ENCODE data around the gene NACC2. TPM values are rescaled to one million over a fixed set of nuclear protein-coding genes. Genes with fewer than 3 reads are reported as not detected.
A peak's percentile ranks its signal among the peaks of the same experiment; 100 is the strongest.

Gene NACC2
- polyA plus RNA-seq, 1 of the 3 experiments (the other 2 are of a cell fraction) = 22.1 TPM

DNA sequence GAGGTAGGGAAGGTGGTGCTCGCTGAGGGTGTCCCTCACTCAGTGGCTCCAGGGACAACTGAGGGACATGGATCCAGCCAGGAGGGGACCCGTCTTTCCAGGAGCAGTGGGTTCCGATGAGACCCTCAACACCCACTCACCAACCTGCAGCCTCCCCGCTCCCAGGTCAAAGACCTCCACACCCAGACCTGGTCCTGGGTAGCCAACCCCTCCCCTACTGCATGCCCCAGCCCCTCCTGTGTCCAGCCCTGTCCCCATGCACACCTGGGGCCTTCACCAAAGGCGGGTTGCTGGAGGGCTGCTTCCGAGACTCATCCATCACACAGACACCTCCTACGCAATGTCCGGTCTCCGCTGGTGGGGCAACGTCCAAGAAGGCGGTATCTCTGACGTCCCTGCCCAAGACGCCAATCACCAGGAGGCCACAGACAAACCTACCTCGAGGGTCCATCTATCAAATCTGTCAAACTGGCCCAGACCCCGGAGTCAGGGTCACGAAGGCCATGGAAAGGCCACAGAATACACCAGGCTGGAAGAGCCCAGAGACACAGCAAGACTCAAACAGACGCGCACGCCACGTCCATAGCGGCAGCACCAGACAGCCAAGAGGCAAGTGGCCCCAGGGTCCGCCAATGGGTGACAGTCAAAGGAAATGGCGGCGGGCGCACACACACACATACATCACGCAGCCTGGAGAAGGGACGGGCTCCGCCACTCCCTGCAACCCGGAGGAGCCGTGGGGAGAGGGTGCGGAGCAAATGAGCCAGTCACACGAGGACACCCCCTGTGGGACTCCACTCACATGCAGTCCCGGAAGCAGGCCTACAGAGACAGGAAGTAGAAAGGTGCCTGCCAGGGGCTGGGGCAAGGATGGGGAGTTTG is 10.8 kb downstream of the NACC2 start:
- peak; percentile 22 for DNase-seq
- H3K36me3 ChIP-seq (replicated peaks in 1 of 2; ENCODE audit: control insufficient read depth in 1 of 2, insufficient read depth in 2 of 2, low read length in 1 of 2) = peaks cover 0 to 8% of the 10 kb centered on the region in 2 experiments
- no peak overlapping the region for H3K27ac ChIP-seq (ENCODE audit: low read depth in 2 of 2, low read length in 1 of 2)
- ChIA-PET POLR2A (interaction anchor here (0.6 kb wide), 1 partner anchor 17 kb away, joined by 3 read pairs; no protein-coding TSS in a partner anchor), CTCF (no interaction called here)
- no peak overlapping the region for H3K4me2 ChIP-seq
- H2AFZ ChIP-seq (ENCODE audit: low read depth) = no peak overlapping the region
- H3K9me3 ChIP-seq = no peaks in the 10 kb centered on the region
- peaks cover 98% of the 10 kb centered on the region for H4K20me1 ChIP-seq (ENCODE audit: insufficient read depth)
- H3K79me2 ChIP-seq (ENCODE audit: insufficient read depth) = peaks cover 80% of the 10 kb centered on the region
- no peak overlapping the region for H3K9ac ChIP-seq
- peaks cover 1 to 35% of the 10 kb centered on the region in 2 experiments; a peak in 2 of 4 replicates for H3K4me1 ChIP-seq (ENCODE audit: control insufficient read depth in 1 of 2, insufficient read depth in 2 of 2, low read depth in 1 of 2, low read length in 1 of 2)
- TF ChIP-seq, protein P1, sequence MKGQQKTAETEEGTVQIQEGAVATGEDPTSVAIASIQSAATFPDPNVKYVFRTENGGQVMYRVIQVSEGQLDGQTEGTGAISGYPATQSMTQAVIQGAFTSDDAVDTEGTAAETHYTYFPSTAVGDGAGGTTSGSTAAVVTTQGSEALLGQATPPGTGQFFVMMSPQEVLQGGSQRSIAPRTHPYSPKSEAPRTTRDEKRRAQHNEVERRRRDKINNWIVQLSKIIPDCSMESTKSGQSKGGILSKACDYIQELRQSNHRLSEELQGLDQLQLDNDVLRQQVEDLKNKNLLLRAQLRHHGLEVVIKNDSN (IDR thresholded peaks at IDR 0.05; ENCODE audit: borderline replicate concordance, low read depth) = no peak
- TF ChIP-seq JUND (IDR thresholded peaks at IDR 0.05) (no peak), RCOR1 (IDR thresholded peaks at IDR 0.05; ENCODE audit: low read length) (no peak), YY1 (IDR thresholded peaks at IDR 0.05; ENCODE audit: low read depth) (no peak), TEAD4 (IDR thresholded peaks at IDR 0.05; ENCODE audit: borderline replicate concordance, insufficient read depth) (no peak), MEF2A (IDR thresholded peaks at IDR 0.05; ENCODE audit: borderline replicate concordance, low read depth) (no peak), FOXM1 (IDR thresholded peaks at IDR 0.05; ENCODE audit: low read depth) (no peak)
- TF ChIP-seq, protein P2, sequence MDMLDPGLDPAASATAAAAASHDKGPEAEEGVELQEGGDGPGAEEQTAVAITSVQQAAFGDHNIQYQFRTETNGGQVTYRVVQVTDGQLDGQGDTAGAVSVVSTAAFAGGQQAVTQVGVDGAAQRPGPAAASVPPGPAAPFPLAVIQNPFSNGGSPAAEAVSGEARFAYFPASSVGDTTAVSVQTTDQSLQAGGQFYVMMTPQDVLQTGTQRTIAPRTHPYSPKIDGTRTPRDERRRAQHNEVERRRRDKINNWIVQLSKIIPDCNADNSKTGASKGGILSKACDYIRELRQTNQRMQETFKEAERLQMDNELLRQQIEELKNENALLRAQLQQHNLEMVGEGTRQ (IDR thresholded peaks at IDR 0.05; ENCODE audit: borderline replicate concordance, low read depth, low read length) = no peak
- TF ChIP-seq, protein P3, sequence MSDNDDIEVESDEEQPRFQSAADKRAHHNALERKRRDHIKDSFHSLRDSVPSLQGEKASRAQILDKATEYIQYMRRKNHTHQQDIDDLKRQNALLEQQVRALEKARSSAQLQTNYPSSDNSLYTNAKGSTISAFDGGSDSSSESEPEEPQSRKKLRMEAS (IDR thresholded peaks at IDR 0.05; ENCODE audit: low read depth) = no peak
- H3K4me3 ChIP-seq (ENCODE audit: low read depth in 2 of 2, low read length in 1 of 2) = no peak overlapping the region
- no peaks in the 10 kb centered on the region for H3K9me2 ChIP-seq
- WGBS (ENCODE audit: low lambda C conversion rate) = 97% methylated on average over 28 of the region's 33 CpGs
- H3F3A ChIP-seq (replicated peaks; ENCODE audit: insufficient read depth) = no peaks in the 10 kb centered on the region
- H3K27me3 ChIP-seq (ENCODE audit: insufficient read depth) = no peaks in the 10 kb centered on the region

DNA sequence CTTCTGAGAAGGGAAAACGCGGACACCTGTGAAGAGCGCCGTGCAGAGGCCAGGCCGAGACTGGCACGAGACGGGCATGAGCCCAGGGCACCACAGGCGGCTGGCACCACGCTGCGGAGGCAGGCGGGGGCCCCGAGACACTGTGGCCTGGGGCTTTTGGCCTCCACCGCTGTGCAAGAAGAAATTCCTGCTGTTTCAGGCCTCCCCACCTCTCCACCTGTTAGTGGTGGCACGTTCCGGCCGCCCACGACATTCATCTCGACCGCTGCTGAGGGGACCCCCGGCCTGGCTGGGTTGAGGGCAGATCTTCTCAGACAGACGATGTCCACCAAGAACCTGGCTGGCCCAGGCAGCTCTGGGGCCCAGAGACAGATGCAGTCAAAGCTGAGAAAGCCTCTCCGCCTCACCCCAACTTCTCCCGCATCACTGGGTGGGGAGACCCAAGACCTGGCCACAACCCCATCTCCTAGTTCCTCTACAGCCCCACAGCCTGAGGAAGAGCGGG is 11.5 kb downstream of the NACC2 start:
- Histone ChIP-seq H4K20me1 (ENCODE audit: insufficient read depth) (peaks cover 98% of the 10 kb centered on the region), H3K9ac (no peak overlapping the region), H3K79me2 (ENCODE audit: insufficient read depth) (peaks cover 80% of the 10 kb centered on the region), H3K4me3 (ENCODE audit: low read depth in 2 of 2, low read length in 1 of 2) (no peak overlapping the region), H3K9me2 (no peaks in the 10 kb centered on the region), H2AFZ (ENCODE audit: low read depth) (no peak overlapping the region), H3K4me2 (no peak overlapping the region), H3K27ac (ENCODE audit: low read depth in 2 of 2, low read length in 1 of 2) (no peak overlapping the region), H3K9me3 (no peaks in the 10 kb centered on the region), H3F3A (replicated peaks; ENCODE audit: insufficient read depth) (no peaks in the 10 kb centered on the region), H3K36me3 (replicated peaks in 1 of 2; ENCODE audit: control insufficient read depth in 1 of 2, insufficient read depth in 2 of 2, low read length in 1 of 2) (peaks cover 0 to 8% of the 10 kb centered on the region in 2 experiments), H3K27me3 (ENCODE audit: insufficient read depth) (no peaks in the 10 kb centered on the region), H3K4me1 (ENCODE audit: control insufficient read depth in 1 of 2, insufficient read depth in 2 of 2, low read depth in 1 of 2, low read length in 1 of 2) (peaks cover 0 to 32% of the 10 kb centered on the region in 2 experiments; a peak in 1 of 4 replicates)
- peak; percentile 15 for DNase-seq
- ChIA-PET POLR2A (no interaction called here), CTCF (no interaction called here)
- WGBS (ENCODE audit: low lambda C conversion rate) = 96% methylated on average over 20 of the region's 24 CpGs
- TF ChIP-seq MXI1 (IDR thresholded peaks at IDR 0.05; ENCODE audit: low read depth, low read length) (no peak), POLR2AphosphoS5 (IDR thresholded peaks at IDR 0.05; ENCODE audit: low read depth, low read length) (no peak), RFX5 (IDR thresholded peaks at IDR 0.05; ENCODE audit: low read length) (no peak), CHD2 (IDR thresholded peaks at IDR 0.05; ENCODE audit: low read length, partially characterized antibody) (no peak), MEF2A (IDR thresholded peaks at IDR 0.05; ENCODE audit: borderline replicate concordance, low read depth) (no peak), RAD21 (IDR thresholded peaks at IDR 0.05; ENCODE audit: low read length) (no peak), FOXM1 (IDR thresholded peaks at IDR 0.05; ENCODE audit: low read depth) (no peak), EP300 (IDR thresholded peaks at IDR 0.05; ENCODE audit: borderline replicate concordance in 1 of 2, low read depth in 1 of 2, low read length in 1 of 2) (no peak), GATA2 (CRISPR knock-in tag; IDR thresholded peaks at IDR 0.05) (no peak), NRF1 (IDR thresholded peaks at IDR 0.05; ENCODE audit: low read depth, low read length) (no peak), JUND (IDR thresholded peaks at IDR 0.05) (no peak), FOXJ3 (CRISPR knock-in tag; IDR thresholded peaks at IDR 0.05) (no peak)
- TF ChIP-seq, protein P4, sequence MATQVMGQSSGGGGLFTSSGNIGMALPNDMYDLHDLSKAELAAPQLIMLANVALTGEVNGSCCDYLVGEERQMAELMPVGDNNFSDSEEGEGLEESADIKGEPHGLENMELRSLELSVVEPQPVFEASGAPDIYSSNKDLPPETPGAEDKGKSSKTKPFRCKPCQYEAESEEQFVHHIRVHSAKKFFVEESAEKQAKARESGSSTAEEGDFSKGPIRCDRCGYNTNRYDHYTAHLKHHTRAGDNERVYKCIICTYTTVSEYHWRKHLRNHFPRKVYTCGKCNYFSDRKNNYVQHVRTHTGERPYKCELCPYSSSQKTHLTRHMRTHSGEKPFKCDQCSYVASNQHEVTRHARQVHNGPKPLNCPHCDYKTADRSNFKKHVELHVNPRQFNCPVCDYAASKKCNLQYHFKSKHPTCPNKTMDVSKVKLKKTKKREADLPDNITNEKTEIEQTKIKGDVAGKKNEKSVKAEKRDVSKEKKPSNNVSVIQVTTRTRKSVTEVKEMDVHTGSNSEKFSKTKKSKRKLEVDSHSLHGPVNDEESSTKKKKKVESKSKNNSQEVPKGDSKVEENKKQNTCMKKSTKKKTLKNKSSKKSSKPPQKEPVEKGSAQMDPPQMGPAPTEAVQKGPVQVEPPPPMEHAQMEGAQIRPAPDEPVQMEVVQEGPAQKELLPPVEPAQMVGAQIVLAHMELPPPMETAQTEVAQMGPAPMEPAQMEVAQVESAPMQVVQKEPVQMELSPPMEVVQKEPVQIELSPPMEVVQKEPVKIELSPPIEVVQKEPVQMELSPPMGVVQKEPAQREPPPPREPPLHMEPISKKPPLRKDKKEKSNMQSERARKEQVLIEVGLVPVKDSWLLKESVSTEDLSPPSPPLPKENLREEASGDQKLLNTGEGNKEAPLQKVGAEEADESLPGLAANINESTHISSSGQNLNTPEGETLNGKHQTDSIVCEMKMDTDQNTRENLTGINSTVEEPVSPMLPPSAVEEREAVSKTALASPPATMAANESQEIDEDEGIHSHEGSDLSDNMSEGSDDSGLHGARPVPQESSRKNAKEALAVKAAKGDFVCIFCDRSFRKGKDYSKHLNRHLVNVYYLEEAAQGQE (IDR thresholded peaks at IDR 0.05; ENCODE audit: low read depth, low read length) = no peak
- TF ChIP-seq, protein P3 (IDR thresholded peaks at IDR 0.05; ENCODE audit: low read depth) = no peak
